Endothelial cell of umbilical vein (primary cell): ENCODE data around the gene ABTB1.

Experiments
- EZH2 ChIP-seq: IDR thresholded peaks from 2 replicates; pipeline ENCODE4 v1.6.1; 2012; ENCODE audit warnings: borderline replicate concordance, low read depth, mild to moderate bottlenecking, moderate library complexity, low read length, inconsistent platforms; ENCODE audit not compliant: severe bottlenecking
- FOS ChIP-seq: IDR thresholded peaks from 2 replicates; pipeline ENCODE4 v1.6.1; 2011; ENCODE audit warnings: mild to moderate bottlenecking, low read length, moderate library complexity, borderline replicate concordance; ENCODE audit not compliant: insufficient read depth
- GATA2 ChIP-seq: IDR thresholded peaks from 2 replicates; pipeline ENCODE4 v1.7.0; 2011; ENCODE audit warnings: low read depth, mild to moderate bottlenecking, moderate library complexity, mixed read lengths, low read length; ENCODE audit not compliant: insufficient read length, insufficient read depth
- JUN ChIP-seq: IDR thresholded peaks from 2 replicates; pipeline ENCODE4 v1.6.1; 2011; ENCODE audit warnings: borderline replicate concordance, low read depth; ENCODE audit not compliant: insufficient read length, insufficient read depth
- MYC ChIP-seq: IDR thresholded peaks from one replicate; pipeline ENCODE4 v1.6.1; 2011; ENCODE audit warnings: mild to moderate bottlenecking, low read depth, low read length
- POLR2A ChIP-seq: IDR thresholded peaks from 2 replicates; pipeline ENCODE4 v1.6.1; 2012; ENCODE audit warnings: low read depth, mild to moderate bottlenecking, control low read depth, low read length
- POLR2AphosphoS5 ChIP-seq: IDR thresholded peaks from 2 replicates; pipeline ENCODE4 v1.6.1; 2012; ENCODE audit warnings: low read depth, mild to moderate bottlenecking, control low read depth, low read length, moderate library complexity; ENCODE audit not compliant: insufficient read depth
- TF ChIP-seq, protein P1 (sequence below), 2 donors: IDR thresholded peaks; 1 replicate in 1 of 2; 2 replicates in 1 of 2; pipeline ENCODE4 v1.5.1; 2011; ENCODE audit warnings: low read length in 2 of 2, mild to moderate bottlenecking in 2 of 2, moderate library complexity in 2 of 2, control low read depth in 1 of 2, inconsistent platforms in 1 of 2, low read depth in 1 of 2; ENCODE audit not compliant: insufficient read depth in 1 of 2; ENCODE audit errors: extremely low read depth in 1 of 2
- TF ChIP-seq, protein P2 (sequence below): IDR thresholded peaks from 2 replicates; pipeline ENCODE4 v1.6.1; 2011; ENCODE audit not compliant: insufficient read depth, insufficient read length

DNA sequence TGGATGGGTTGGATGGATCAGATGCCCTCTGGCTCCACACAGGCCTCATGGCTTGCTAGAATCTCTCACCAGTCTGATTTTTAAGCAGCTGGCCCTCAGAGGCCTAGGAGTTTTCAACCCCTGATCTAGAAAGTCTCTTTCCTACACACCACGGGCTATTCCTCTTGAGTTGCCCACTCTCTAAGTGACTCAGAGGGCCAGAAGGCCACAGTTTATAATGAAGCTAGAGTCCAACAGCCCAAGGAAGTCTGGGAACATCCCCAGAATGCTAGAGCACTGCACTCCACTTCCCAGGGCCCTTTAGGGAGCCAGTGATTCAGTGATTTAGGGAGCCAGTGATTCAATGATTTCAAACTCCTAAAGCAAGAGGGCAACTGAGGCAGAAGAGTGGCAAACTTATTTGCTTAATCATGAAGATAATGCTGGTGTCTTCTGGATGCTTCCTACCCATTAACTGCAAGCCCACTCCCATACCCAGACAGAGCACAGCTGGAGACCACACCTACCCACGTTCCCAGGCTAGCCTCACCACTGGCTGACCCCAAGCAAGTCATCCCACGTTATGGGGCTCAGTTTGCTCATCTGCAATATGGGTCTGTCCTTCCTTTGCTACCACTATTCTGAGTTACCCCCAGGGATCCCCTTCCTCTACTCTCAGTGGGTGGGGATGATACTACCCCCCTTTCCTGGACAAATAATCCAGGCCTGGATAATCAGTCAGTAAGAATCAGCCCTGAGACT is 36.7 kb downstream of the ABTB1 start:
- TF ChIP-seq, protein P1, sequence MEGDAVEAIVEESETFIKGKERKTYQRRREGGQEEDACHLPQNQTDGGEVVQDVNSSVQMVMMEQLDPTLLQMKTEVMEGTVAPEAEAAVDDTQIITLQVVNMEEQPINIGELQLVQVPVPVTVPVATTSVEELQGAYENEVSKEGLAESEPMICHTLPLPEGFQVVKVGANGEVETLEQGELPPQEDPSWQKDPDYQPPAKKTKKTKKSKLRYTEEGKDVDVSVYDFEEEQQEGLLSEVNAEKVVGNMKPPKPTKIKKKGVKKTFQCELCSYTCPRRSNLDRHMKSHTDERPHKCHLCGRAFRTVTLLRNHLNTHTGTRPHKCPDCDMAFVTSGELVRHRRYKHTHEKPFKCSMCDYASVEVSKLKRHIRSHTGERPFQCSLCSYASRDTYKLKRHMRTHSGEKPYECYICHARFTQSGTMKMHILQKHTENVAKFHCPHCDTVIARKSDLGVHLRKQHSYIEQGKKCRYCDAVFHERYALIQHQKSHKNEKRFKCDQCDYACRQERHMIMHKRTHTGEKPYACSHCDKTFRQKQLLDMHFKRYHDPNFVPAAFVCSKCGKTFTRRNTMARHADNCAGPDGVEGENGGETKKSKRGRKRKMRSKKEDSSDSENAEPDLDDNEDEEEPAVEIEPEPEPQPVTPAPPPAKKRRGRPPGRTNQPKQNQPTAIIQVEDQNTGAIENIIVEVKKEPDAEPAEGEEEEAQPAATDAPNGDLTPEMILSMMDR (IDR thresholded peaks at IDR 0.05; ENCODE audit: extremely low read depth in 1 of 2, insufficient read depth in 1 of 2, low read depth in 1 of 2, low read length in 2 of 2): no peak
- no peak for TF ChIP-seq EZH2
- TF ChIP-seq, protein P2, sequence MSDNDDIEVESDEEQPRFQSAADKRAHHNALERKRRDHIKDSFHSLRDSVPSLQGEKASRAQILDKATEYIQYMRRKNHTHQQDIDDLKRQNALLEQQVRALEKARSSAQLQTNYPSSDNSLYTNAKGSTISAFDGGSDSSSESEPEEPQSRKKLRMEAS: no peak
- TF ChIP-seq POLR2AphosphoS5: no peak
- TF ChIP-seq POLR2A: no peak
- no peak for TF ChIP-seq GATA2
- TF ChIP-seq FOS: no peak
- TF ChIP-seq MYC: no peak
- no peak for TF ChIP-seq JUN
